Uterus (tissue), 2 donors: ENCODE results near the gene PGLYRP2.

ENCODE experiments used
- CTCF ChIP-seq, 4 experiments: fragments of 200-600 bp in 2 of 4; fragments of 450-650 bp in 2 of 4; sonication (generic) in 2 of 4; IDR thresholded peaks; one replicate each; pipeline ENCODE4 v1.5.1; 2016 to 2019; ENCODE audit warnings: antibody characterized with exemption in 4 of 4, mild to moderate bottlenecking in 2 of 4, moderate library complexity in 1 of 4
- POLR2A ChIP-seq, 2 donors: fragments of 450-650 bp; IDR thresholded peaks; one replicate each; pipeline ENCODE4 v1.6.1; 2016; ENCODE audit warnings: antibody characterized with exemption in 2 of 2, mild to moderate bottlenecking in 1 of 2, moderate library complexity in 1 of 2

- no peak for TF ChIP-seq CTCF (IDR thresholded peaks at IDR 0.05)
- no peak for TF ChIP-seq POLR2A (IDR thresholded peaks at IDR 0.05)
These were observed 15.8 kb upstream of the PGLYRP2 start for GRCh38 chr19:15495151-15495550.
